GM19238 (cell line): ENCODE data around the gene XPO6.

Source experiments
- DNase-seq: peaks from one replicate; pipeline ENCODE4 v3.0.0; 2011; ENCODE audit warnings: low spot score; ENCODE audit not compliant: insufficient read length

The XPO6 gene

DNA sequence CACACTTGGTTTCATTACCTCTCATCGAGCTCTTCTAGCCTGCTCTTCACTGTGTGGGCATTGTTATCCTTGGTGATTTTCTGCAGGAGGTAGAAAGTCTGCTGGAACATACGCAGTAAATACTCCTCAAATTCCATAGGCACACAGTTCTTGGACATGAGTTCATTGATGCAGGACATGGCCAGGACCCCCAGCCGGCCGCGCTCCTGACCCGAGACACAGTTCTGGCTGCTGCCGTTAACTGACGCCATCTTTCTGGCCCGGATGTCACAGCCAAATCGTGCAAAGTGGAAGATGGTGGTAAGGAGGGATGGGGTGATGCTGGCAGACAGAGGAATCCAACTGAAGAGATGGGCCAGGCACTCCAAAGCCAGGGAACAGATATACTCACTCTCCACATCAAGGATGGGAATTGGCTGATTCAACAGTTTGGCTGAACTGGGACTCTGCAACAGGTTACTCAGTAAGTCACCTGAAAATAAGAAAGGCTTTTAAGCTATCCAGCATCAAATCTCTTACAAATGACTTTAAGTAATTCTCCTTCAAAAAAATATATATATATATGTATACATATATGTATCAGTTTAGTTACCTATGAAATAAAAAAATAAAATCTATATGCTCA lies 55.6 kb downstream of the XPO6 start:
- DNase-seq: no peak

DNA sequence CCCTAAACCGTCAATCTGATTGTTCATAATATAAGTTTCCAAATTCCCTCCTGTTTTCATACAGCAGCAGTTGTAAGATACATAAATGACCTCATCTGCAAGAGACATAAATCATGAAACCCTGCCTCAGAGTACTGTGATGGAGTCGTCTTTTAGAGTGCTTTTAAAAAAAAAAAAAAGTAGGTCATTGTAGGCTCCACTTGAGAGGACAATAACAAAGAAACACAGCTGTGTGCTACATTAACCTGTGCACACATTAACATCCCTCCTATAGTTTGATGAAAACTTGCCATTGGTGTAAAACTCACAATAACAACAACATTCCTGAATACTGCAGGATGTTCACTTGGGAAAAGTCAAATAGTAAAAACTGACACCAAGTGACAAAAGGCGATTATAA lies 56.5 kb downstream of the XPO6 start:
- no peak for DNase-seq

DNA sequence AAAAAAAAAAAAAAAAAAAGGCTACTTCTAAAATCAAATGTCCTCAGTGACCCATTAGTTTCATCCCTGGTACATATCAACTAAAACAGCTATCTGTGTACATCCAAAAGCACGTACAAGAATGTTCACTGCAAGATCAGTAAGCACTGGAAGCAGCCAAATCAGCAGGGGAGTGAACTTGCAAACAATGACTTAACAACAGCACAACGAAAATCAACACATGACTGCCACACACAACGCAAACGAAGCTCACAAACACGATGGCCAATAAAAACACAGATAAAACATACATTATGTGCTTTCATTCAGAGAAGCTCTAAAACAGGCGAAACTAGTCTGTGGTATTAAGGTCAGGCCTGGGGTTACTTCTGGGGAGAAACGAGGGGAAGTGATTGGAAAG lies 60.6 kb downstream of the XPO6 start:
- DNase-seq: no peak

DNA sequence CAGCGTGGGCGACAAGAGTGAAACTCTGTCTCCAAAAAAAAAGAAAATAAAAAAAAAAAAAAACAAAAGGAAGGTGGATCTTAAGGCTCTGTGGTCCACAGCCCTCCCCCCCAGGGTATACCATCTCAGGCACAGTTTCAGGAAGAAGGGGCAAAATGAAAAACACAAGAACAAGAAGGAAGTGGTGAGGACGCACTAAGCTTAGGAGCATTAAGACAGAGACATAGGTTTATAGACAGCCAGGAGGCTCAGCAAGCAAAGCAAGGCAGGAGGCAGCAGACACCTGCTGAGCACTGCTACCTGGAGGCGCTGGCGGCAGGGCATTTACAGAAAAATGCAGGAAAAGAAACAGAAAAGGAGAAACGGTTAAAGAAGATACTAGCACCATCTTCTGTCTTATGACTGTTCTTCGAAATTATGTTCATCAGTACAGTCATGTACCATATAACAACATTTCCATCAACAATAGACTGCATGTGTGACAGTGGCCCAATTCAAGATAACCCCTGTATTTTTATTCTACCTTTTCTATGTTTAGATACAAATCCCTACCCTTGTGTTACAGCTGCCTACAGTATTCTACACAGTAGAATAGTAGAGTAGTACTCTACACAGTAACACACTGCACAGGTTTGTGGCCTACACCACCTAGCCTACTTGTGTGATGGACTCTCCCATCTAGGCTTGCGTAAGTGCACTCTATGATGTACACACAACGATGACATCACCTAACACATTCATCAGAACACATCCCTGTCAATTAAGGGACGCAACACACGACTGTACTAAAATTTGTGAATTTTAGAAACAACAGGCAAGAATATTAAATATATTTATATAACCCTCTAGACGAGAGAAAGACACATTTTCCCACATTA lies 62.5 kb downstream of the XPO6 start:
- DNase-seq: no peak

DNA sequence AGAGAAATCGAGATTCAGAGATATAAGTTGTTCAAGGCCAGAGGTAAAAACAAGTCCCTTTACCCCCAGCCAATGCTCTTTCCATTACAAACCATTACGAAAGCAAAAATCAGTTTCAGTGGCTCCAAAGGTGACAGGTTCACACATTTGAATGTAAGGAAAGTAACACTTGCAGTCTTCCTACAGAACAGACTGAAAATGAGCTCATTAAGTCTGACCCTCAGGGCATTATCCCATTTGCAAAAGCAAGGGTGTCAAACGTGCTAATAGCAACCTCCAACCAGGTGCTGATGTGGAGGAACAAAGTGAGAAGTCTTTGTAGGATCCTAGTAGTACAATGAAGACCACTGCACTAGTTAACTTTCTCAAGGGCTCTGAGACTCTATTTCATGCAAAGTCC lies 65.2 kb downstream of the XPO6 start:
- no peak for DNase-seq

DNA sequence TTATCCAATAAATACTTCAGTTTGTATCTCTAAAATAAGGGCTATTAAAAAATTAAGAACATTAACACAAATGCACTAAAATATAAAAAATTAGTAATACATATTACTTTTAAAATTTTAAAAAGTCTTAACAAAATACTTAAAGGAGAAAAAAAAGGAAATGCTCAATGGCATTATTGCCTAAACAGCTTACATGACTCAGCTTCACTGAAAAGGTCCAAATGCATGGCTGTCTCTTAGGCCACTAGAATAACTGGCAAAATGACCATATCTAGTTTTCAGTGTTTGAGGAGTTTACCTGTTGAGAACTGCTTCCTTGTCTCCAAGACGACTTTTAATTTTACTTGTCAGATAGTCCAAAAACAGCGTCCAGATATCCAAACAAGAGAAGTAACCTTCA lies 66.0 kb downstream of the XPO6 start:
- DNase-seq: no peak

DNA sequence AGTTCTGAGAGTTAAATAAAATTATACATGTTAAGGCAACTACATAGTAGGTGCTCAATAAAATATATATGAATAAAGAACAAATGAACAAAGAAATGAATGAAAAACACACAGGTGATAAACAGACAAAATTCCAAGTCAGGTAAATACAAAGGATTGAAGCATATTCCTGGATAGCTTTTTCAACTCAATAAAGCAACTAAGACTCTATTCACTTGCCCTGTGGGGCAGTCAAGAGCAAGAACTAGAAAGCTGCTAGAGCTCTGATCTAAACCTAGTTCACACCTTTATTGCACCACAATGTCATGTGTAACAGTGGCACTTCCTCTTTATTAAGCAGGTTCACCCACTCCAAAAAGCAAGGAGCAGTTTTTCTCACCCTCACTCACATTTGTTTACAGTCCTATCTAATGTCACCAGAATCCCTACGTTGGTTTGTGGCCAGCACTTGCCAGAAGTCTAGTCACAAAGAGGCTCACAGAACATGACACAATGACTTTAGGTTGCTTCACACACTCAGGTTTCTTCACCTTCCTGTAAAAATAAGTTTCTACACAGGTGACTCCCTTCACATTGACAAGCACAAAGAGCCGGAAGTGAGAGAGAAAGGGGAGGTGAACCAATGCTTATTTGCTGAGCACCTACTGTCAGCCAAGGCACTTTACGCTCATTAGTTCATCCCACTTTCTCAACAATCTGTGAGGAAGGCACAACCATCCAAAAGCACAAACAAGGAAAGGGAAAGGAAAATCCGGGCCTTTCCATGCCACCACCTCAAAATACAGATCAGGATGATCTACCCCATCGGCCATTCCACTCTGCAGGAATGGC lies 70.8 kb downstream of the XPO6 start:
- peak; percentile 46 for DNase-seq

DNA sequence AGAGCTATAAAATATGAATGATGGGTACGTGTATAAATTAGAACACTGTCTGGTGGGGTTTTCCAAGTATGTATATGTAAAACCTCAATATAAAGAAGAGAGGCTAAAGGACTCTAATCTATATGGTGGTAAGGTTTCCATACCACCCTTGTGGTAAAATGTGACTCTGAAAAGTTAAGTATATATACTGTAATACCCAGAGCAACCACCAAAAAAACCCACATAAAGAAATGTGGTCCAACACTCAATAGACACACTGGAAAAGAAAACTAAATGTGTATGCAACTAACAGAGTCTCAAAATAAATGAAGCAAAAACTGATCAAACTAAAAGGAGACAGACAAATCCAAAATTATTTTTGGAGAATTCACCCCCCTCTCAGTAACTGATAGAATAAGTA lies 72.2 kb downstream of the XPO6 start:
- no peak for DNase-seq

DNA sequence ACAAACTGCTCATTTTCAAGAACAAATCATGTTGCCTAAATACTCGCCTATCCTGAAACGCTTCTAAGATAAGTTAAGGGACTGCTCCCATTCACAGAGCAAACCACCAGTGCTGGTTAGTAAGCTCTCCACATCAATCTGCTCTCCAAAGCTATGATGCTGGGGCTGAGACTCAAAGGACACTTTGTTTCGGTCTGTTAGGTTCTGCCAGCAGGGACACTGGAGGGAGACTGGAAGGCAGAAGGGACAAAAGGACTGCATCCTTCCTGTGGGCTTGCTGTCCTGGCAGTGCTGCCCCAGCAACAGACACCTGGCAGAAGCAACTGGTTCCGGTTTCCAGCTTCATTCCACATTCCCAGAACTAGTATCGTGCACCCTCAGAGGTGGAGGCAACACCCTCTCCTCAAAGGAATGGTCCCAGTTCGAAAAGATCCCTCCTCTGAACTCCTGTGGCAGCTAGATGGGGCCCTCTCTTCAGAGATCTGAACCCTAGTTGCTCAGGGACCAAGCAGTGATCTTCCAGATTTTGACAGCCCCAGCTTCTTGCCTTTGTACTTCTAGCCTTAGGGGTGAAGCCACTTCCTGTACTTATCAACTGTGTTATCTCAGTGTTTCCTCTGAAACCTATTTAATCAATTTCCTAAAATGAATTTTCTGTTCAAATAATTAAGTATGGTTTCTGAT lies 74.9 kb downstream of the XPO6 start:
- DNase-seq: no peak

DNA sequence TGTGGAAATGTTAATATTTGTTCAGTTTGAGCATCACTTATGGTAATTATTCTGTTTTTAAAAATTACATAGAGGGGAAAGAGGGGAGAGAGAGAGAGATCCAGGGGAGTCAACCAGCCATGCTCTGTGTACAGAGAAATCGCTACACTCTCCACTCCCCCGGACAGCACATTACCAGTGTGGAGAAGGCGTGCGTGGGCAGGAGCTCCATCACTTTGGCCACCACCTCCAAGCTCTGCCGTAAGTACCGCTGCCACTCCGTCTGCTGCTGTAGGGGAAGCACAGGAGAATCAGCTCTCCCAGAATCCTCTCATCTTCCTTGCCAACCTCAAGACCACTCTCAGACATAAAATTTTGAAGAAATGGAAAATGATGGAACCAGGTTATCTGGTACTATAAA lies 78.1 kb downstream of the XPO6 start:
- DNase-seq: no peak

DNA sequence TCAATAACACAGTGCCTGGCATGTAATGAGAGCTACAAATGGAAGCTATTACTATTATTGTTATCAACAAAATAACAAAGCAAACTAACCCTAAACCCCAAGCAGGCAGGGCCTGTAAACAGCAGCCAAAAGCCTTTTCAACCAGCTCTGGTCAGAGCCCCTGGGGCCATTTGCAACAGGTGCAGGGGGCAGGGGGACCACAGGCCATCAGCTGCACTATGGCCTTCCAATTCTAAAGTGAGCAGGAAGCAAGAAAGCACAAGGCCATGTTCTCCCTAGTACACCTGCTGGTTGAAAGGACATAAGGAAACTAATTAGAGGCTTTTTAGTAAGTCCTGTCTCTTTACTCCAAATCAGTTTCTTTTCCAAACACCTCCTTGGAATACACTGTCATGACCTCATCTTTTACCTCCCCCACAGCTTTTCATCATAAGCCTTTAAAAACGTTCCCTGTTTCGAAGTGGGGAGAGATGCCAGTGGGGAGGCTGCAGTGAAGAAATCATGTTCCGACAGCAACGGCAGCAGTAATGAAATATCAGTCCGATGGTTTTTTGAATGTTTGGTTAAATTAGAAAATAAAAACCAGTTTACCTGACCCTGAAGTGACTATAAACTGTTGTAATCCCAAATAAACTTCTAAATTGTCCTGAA lies 79.9 kb downstream of the XPO6 start:
- no peak for DNase-seq

DNA sequence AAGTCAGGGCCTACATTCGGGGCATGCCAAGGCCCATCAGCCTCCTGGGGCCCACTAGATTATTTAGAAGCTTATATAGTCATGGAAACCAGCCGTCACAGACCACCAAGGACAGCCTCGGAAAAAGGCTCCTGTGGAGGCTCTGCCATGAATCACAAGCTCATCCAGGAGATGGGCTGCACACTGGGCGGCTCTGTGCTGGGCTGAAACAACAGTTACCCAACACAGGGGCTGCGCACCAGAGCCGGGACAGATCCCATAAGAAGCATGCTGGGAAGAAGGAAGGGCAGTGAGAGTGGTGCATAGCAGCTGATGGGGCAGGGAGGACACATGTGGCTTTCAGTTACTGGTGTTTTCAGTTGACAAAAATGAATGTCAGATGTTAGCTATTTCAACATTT lies 80.6 kb downstream of the XPO6 start:
- DNase-seq: no peak

DNA sequence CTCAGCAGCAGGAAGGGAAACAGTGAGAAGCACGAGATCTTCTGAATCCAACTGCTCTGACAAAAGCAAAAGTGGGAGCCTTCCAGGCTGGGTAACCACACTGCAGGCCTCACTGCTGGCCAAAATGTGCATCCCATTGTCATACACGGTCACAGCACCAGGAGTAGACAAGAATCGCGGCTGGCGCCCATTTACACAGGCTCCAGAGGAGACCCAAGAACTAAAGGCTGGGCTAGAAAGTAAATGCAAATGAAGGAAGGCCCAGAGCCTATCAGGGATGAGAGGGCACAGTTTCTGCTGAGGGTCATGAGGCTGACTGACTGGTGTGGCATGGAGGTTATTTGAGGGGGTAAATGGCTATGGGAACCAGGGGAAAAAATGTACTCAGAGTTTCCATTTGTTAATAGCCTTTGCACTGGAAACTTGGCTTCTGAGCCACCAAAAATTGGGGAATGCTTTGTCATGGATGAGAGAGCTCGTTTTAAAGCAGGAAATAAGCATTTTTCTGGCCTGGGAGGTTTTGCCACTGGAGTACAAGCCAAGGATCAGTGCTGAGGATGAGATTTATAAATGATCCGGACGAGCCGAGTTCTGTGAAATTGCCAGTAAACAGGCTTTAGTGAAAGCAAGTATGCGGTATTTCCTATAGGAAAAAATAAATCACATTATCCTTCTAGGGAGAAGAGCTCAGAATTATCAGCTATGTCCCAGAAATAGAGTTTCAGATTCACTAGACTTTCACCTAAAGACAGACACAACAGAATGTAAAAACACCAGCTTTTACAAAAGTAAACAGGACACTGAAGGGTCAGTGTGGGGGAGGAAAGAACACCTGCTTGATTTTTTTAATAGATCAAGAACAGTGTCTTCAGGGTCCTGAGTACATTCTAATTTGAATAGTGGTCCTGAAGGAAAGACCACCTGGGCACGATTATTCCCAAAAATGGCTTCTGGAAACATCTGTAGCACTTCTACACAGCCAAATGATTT lies 81.4 kb downstream of the XPO6 start:
- DNase-seq: no peak

DNA sequence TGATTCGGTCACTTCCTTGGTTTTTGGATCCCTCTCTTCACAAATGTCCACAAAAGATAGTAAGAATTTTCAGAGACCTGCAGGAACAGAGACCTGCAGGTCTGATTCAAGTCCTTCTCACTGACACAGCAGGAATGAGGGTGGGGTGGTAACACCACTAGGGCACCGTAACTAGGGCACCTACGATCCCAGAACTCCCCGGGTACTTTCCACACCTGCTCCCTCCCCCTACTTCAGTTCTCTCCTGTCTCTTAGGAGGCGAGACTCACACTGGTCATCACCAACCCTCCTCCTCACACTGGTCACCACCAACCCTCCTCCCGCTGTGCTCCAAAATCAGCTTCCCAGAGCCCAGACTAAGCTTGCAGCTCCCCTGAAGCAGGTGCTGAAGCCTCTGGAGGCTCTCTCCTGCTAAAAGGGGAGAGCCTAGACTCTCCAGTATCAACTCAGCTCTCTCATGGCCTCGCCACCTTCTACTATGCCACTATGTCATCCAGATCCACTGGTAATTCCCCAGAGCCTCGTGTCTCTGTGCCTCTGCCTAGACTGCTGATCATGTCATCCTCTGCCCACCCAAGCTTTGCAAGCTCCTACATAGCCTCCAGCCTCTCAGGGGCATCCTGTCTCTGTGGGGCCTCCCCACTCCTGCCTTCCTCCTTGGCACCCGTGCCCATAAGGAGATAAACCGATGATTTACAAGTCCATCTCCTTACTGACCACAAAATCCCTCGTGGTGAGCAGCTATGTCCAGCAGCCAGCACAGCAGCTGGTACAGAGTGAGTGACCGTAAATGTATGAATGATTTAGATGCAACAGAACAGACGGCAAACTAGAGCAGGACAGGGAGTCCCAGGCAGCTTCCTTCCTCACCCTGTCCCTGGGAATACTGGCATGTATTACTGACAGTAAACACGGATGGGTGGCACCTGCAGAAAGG lies 84.8 kb downstream of the XPO6 start:
- no peak for DNase-seq

DNA sequence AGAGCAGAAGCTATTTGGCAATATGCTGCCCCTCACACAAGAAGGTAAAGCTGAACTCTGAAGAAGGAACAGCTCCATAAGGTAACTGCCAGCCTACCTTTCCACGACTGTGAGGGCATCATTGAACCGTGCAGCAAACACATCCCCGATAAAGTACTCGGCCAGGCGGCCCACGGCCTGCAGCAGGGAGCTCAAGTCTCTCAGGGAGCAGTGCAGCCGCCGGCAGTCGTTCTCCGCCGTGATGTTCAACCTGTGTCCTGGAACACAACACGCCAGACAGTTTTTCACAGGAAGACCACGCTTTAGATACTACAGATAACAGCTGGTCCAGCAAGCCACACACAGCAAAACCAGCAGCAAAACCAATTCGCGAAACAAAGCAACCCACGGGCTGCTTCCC lies 86.2 kb downstream of the XPO6 start:
- no peak for DNase-seq

DNA sequence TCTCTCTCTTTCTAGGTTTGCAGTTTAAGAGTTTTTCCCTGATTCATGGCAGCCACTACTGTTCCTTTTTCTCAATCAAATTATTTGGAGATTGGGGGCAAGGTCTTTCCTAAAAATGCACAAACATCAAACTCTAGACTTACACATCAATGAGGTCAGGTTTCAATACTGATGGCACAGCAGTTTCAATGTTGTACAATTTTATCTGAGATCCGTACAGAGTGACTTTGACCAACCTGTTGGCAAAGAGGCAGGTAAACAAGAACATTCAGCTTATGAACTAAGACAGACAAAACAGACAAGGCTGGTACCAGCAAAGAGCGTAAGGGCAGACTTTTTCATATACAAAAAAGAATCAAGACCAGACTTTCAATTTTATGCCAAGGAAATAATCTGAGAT lies 90.2 kb downstream of the XPO6 start:
- no peak for DNase-seq

DNA sequence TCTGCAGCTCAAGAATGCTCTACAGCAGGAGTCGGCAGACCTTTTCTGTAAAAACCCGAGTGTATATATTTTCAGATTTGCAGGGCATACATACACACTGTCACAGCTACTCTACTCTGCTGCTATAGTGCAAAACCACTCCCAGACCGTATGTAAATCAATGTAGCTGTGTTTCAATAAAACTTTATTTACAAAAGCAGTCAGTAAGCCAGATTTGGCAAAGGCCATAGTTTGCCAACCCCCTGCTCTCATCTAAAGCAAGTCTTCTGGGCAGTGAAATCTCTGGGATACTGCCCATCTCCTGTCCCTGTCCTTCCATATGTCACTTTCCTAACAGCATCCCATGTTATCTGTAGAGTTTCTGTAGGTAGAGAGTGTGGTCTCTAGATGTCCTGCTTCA lies 91.0 kb downstream of the XPO6 start:
- no peak for DNase-seq

DNA sequence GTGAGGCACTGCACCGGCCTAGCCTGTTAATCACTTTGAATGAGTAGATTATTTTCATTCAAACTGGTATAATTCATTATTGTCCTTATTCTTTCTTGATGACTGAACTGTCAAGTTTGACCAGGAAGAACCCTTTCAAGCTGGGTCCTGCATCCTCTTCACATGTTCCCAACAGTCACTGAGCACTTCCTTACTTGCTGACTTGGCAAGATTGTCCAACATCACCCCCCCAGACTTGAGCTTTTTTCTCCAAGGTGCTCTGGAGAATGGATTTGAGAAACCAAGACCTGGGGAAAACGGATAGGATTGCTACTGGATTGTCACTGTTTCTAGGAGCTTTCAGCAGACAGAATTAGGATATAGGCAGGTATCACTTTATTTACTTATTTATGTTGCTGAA lies 93.1 kb downstream of the XPO6 start:
- no peak for DNase-seq

DNA sequence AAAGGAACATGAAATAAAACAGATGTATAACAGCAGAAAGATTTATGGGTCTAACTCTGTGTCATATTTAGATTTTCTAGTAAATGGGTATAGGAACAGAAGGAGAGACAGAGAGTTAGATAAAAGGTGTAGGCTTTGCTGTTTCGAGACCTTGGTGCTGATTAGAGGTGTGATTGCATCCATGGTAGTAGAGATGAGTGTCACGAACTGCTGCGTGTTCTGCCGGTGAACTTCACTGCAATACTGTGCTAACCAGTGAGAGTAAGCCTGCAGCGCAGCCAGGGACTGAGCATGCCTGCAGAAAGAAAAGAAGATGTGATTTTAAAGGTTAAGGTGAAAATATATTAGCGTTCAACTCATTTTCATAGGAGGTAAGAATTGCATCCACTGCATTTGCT lies 94.6 kb downstream of the XPO6 start:
- DNase-seq: no peak
